Measurements from ENCODE around the gene RIC3.
A peak's percentile ranks its signal among the peaks of the same experiment; 100 is the strongest.

Gene RIC3

DNA sequence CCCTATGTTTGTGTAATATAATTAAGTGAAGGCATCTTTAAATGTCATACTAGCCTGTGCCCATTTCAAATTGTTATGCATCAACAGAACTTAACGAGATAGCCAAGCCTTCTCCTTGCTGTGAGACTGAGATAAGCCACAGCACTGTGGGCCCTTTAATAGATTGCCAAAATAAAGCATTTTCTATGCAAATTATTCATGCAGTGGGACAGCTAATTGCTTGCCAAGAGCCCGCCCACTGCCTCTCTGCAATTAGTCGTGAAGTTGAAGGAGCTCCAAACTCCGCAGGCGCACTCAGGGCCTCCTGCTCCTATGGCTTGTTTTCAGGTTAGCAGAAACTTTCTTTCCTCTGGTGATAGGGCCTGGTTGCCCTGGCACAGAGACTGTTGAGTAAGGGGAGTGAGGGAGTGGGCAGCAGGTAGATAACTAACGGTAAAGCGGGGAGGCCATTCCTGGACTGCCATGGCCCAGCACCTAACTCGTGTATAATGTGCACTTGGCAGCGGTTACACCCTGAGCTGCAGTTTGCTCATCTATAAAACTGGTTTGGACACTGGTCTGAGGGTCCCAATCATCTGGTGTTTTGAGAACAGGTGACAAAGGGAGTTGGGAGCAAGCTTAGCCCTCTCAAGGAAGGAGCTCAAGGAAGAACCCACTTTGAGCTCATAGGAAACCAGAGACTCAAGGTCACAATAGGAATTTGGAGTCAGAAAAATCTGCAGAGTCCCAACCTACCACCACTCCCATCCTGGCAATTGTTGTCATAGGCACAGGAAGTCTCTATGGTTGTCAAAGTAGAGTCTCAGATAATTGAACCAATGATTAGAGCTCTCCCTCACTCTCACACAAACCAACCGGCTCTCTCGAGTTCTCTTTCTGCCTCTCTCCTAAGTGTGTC, 33.9 kb upstream of the RIC3 start:
- Mint-ChIP-seq H3K27ac (no peak overlapping the region), H3K36me3 (ENCODE audit: insufficient read depth) (no peaks in the 10 kb centered on the region), H3K4me3 (no peak overlapping the region), H3K4me1 (ENCODE audit: low read depth in 2 of 2) (peaks cover 0 to 6% of the 10 kb centered on the region in 2 donors), H3K27me3 (peaks cover 31 to 72% of the 10 kb centered on the region in 2 donors), H3K9me3 (no peaks in the 10 kb centered on the region)
- DNase-seq (no peak), ATAC-seq (replicated peaks) (no peak)

GRCh38 chr11:8201644-8202365, 33.0 kb upstream of the RIC3 start:
- no peak overlapping the region for H3K27ac Mint-ChIP-seq
- H3K36me3 Mint-ChIP-seq (ENCODE audit: insufficient read depth): no peaks in the 10 kb centered on the region
- H3K4me3 Mint-ChIP-seq: no peak overlapping the region
- H3K27me3 Mint-ChIP-seq: peaks cover 34 to 71% of the 10 kb centered on the region in 2 donors
- ATAC-seq (replicated peaks) (peak; percentile 61), DNase-seq (no peak)
- no peaks in the 10 kb centered on the region for H3K9me3 Mint-ChIP-seq
- H3K4me1 Mint-ChIP-seq (ENCODE audit: low read depth in 2 of 2): peaks cover 0 to 2% of the 10 kb centered on the region in 2 donors

DNA sequence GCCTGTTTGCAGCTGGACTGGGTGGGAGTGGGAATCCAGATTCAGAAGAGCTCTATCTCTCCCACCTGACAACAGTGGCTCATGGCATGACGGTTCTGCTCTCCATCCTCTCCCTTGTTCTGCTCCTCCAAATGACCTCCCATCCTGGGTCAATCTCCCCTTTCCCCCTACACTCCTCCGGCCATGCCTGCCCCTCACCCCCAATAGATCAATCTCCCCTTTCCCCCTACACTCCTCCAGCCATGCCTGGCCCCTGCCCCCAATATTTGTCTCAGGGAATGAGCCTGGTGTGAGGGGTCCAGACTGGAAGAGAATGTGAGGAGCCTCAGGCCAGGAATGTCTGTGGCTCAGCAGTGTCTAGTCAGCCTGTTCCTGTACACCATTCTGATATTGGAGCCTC, 30.9 kb upstream of the RIC3 start:
- Mint-ChIP-seq H3K9me3 (no peaks in the 10 kb centered on the region), H3K36me3 (ENCODE audit: insufficient read depth) (no peaks in the 10 kb centered on the region), H3K27ac (no peak overlapping the region), H3K27me3 (peaks cover 41 to 59% of the 10 kb centered on the region in 2 donors), H3K4me3 (no peak overlapping the region), H3K4me1 (ENCODE audit: low read depth in 2 of 2) (peaks cover 0 to 2% of the 10 kb centered on the region in 2 donors)
- DNase-seq (no peak), ATAC-seq (replicated peaks) (no peak)

DNA sequence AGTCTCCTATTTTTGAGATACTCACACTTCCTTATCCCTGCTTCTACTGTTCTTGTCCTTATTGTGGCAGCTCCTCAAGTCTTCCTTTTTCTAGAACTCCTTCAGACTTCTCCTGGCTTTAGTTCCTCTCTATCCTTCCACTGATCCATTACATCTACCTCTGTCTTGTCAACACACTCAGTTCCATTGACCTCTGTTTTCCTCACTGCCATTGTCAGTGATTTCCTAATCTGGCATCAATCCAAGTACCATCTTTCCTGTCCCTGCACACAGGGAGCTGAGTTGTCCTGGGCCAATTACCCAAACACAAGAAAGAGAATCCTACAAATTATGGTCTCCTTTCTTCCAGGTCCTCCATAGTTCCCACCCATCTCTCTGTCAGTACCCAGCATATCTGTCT, 27.9 kb upstream of the RIC3 start:
- Mint-ChIP-seq H3K36me3 (ENCODE audit: insufficient read depth) (no peaks in the 10 kb centered on the region), H3K4me3 (no peak overlapping the region), H3K27ac (no peak overlapping the region), H3K4me1 (ENCODE audit: low read depth in 2 of 2) (peaks cover 0 to 4% of the 10 kb centered on the region in 2 donors), H3K9me3 (no peaks in the 10 kb centered on the region), H3K27me3 (peaks cover 36 to 47% of the 10 kb centered on the region in 2 donors)
- no peak for ATAC-seq (replicated peaks)
- no peak for DNase-seq

GRCh38 chr11:8194956-8195355, 26.1 kb upstream of the RIC3 start:
- Mint-ChIP-seq H3K9me3 (no peaks in the 10 kb centered on the region), H3K4me1 (ENCODE audit: low read depth in 2 of 2) (peaks cover 0 to 4% of the 10 kb centered on the region in 2 donors), H3K4me3 (no peak overlapping the region), H3K27ac (no peak overlapping the region), H3K27me3 (peaks cover 43 to 58% of the 10 kb centered on the region in 2 donors), H3K36me3 (ENCODE audit: insufficient read depth) (no peaks in the 10 kb centered on the region)
- no peak for DNase-seq
- ATAC-seq (replicated peaks): no peak

DNA sequence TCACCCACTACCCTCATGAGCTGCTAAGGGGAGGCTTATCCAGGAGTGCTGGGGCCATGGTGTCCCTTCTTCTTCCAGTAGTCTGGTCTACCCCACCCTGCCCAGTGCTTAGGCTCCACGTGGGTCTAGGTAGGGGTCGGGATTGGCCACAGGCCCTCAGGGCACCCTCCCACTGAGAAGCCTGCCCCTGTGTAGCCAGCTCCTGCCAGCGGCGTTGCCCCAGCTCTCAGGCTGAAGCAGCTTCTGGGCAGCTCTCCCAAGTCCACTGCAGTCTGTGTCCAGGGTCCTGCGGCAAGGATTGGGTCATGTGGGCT, 24.0 kb upstream of the RIC3 start:
- peaks cover 0 to 2% of the 10 kb centered on the region in 2 donors for H3K4me1 Mint-ChIP-seq (ENCODE audit: low read depth in 2 of 2)
- no peaks in the 10 kb centered on the region for H3K36me3 Mint-ChIP-seq (ENCODE audit: insufficient read depth)
- ATAC-seq (replicated peaks): no peak
- no peaks in the 10 kb centered on the region for H3K9me3 Mint-ChIP-seq
- DNase-seq: no peak
- no peak overlapping the region for H3K4me3 Mint-ChIP-seq
- H3K27me3 Mint-ChIP-seq: peaks cover 27 to 48% of the 10 kb centered on the region in 2 donors
- H3K27ac Mint-ChIP-seq: no peak overlapping the region

DNA sequence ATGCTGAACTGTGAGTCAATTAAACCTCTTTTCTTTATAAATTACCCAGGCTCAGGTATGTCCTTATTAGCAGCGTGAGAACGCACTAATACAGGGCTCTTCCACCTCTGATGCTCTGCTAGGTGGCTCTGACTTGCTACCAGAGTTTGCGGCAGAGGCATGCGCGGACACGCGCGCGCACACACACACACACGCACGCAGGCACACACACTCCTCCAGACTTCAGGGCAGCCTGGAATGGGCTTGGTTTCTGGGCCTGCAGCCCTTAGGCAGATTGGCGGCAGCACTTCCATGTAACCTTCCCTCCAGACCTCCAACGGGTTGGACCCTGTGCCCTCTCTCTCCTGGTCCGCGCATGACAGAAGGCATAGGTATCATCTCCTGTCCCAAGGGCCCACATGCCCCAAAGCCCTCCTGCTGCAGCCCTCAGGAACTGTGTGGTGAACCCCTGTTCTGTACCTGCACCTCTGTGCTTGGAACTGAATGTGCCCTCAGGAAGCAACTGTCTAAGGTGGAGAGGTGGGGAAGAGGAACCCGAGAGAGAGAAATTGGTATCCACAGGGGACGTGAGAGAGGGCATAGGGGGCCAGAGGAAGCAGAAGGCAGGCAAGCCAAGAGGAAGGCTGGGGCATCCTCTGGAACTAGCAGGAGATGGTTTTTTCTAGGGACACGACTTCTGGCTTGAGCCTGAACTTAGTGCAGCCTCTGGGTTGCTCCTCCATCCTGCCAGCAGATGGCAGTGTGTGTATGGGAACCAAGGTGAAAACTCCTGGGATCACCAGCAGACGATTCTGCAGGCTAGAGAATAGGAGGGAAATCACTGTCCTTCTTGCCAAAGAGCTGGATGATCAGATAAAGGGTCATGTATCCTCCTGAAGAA, 23.4 kb upstream of the RIC3 start:
- DNase-seq (peak; percentile 5 to 17 (median 17)), ATAC-seq (replicated peaks) (no peak)
- H3K27me3 Mint-ChIP-seq: peaks cover 21 to 48% of the 10 kb centered on the region in 2 donors
- H3K36me3 Mint-ChIP-seq (ENCODE audit: insufficient read depth): no peaks in the 10 kb centered on the region
- H3K27ac Mint-ChIP-seq: no peak overlapping the region
- H3K9me3 Mint-ChIP-seq: no peaks in the 10 kb centered on the region
- H3K4me3 Mint-ChIP-seq: no peak overlapping the region
- peaks cover 0 to 2% of the 10 kb centered on the region in 2 donors for H3K4me1 Mint-ChIP-seq (ENCODE audit: low read depth in 2 of 2)

- Mint-ChIP-seq H3K4me3 (no peak overlapping the region), H3K9me3 (no peaks in the 10 kb centered on the region), H3K27me3 (peaks cover 24 to 48% of the 10 kb centered on the region in 2 donors), H3K36me3 (ENCODE audit: insufficient read depth) (no peaks in the 10 kb centered on the region), H3K27ac (no peak overlapping the region), H3K4me1 (ENCODE audit: low read depth in 2 of 2) (peaks cover 0 to 2% of the 10 kb centered on the region in 2 donors)
- ATAC-seq (replicated peaks) (no peak), DNase-seq (no peak)
Observed at GRCh38 chr11:8190431-8190830, 21.6 kb upstream of the RIC3 start.

- Mint-ChIP-seq H3K9me3 (no peaks in the 10 kb centered on the region), H3K27me3 (peaks cover 17 to 50% of the 10 kb centered on the region in 2 donors), H3K4me3 (no peak overlapping the region), H3K4me1 (ENCODE audit: low read depth in 2 of 2) (no peaks in the 10 kb centered on the region), H3K27ac (no peak overlapping the region), H3K36me3 (ENCODE audit: insufficient read depth) (no peaks in the 10 kb centered on the region)
- no peak for DNase-seq
- ATAC-seq (replicated peaks): no peak
Observed at GRCh38 chr11:8186429-8186828, 17.6 kb upstream of the RIC3 start.

DNA sequence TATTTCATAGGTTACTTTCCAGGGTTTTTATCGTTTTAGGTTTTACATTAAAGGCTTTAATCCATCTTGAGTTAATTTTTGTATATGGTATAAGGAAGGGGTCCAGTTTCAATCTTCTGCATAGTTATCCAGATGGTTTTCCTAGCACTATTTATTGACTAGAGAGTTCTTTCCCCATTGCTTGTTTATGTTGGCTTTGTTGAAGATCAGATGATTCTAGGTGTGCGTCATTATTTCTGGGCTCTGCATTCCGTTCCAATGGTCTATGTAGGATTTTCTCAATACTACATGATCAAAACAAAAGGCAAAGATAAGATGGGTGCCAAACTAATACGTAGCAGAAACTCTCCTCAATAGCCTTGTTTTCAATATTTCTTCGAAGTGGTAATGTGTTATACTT, 14.3 kb upstream of the RIC3 start:
- Mint-ChIP-seq H3K4me3 (no peak overlapping the region), H3K27ac (no peak overlapping the region), H3K36me3 (ENCODE audit: insufficient read depth) (no peaks in the 10 kb centered on the region), H3K27me3 (peaks cover 10 to 55% of the 10 kb centered on the region in 2 donors), H3K9me3 (no peaks in the 10 kb centered on the region), H3K4me1 (ENCODE audit: low read depth in 2 of 2) (no peaks in the 10 kb centered on the region)
- DNase-seq (no peak), ATAC-seq (replicated peaks) (no peak)

DNA sequence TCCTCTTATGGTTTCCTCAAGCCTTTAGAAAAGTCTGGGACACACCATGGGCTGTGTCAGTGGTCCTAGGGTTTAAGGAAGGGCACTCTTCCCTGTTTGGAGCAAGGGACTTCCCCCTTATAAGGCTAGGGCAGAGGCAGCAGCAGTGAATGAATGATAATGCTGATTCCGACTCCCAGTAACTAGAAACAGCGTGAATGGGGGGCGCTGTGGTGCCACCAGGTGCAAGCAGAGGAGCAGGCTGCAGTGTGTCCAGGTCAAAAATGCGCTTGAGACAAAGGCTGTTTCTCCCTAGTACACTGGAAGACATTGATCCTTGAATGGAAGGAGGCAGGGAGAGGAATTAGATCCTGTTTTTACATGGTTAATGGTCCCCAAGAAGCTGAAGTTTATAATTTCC, 11.6 kb upstream of the RIC3 start:
- Mint-ChIP-seq H3K9me3 (no peaks in the 10 kb centered on the region), H3K4me1 (ENCODE audit: low read depth in 2 of 2) (no peaks in the 10 kb centered on the region), H3K4me3 (no peak overlapping the region), H3K36me3 (ENCODE audit: insufficient read depth) (no peaks in the 10 kb centered on the region), H3K27me3 (peaks cover 0 to 36% of the 10 kb centered on the region in 2 donors), H3K27ac (no peak overlapping the region)
- DNase-seq (no peak), ATAC-seq (replicated peaks) (no peak)

DNA sequence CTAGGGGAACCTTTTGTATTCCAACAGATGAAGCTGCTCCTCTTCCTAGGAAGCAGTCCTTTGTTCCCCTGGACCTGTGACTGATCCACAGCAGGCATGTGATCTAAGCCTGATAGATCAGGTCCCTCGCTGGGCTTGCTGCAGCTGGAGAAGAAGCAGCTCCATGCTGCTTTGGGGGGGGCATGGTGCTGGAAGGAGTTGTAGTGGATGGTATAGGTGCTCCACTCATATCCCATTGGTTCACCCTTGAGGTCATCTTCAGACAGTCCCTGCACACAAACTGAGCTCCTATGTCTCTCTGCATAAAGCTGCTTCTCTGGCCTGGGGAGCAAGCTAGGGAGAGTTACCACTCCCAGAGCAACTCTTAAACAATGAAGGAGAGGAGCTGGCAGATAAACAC, 9.5 kb upstream of the RIC3 start:
- Mint-ChIP-seq H3K27me3 (peaks cover 7 to 33% of the 10 kb centered on the region in 2 donors), H3K4me3 (no peak overlapping the region), H3K36me3 (ENCODE audit: insufficient read depth) (no peaks in the 10 kb centered on the region), H3K9me3 (no peaks in the 10 kb centered on the region), H3K4me1 (ENCODE audit: low read depth in 2 of 2) (no peaks in the 10 kb centered on the region), H3K27ac (no peak overlapping the region)
- ATAC-seq (replicated peaks) (no peak), DNase-seq (no peak)

DNA sequence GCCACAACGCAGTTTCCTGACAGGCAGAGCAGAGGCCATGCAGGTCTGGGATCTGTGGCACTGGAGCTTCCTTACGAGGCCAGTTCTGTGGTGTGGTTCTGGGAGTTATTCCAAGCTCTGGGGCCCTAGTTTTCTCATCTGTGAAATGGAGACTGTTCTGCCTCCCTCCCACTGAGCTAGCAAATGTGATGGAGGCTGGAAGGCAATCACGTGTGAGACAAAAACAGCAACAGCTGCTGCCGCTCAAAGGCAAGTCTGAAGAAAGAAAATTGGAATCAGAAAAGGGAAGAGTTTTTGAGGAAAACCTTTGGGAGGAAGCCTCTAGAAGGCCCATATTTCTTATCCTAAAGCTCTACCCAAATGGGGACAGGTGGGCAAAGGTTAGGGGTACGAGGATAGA, 8.3 kb upstream of the RIC3 start:
- ATAC-seq (replicated peaks) (no peak), DNase-seq (no peak)
- Mint-ChIP-seq H3K36me3 (ENCODE audit: insufficient read depth) (no peaks in the 10 kb centered on the region), H3K27me3 (peaks cover 13 to 22% of the 10 kb centered on the region in 2 donors), H3K4me3 (no peak overlapping the region), H3K4me1 (ENCODE audit: low read depth in 2 of 2) (no peaks in the 10 kb centered on the region), H3K27ac (no peak overlapping the region), H3K9me3 (no peaks in the 10 kb centered on the region)

Measured in effector memory CD8-positive, alpha-beta T cell (primary cell).